T-helper 1 cell treated with Interleukin-12 subunit alpha and Interleukin-12 subunit beta and Interleukin-4 antibody, amounts not matched to agents 30 ng/mL and 1 ng/mL, for 36 hours (primary cell): ENCODE measurements around the gene LYPD8. TPM values are rescaled to one million over a fixed set of nuclear protein-coding genes. Genes with fewer than 3 reads are reported as not detected.

ENCODE experiments used
- intact Hi-C: fragments of 100-400 bp; cut with micrococcal nuclease; formaldehyde crosslinking; loops from one replicate; pipeline ENCODE4 v1.15.1; 2024
- total RNA-seq: library from RNA; stranded (reverse); gene quantifications from 2 replicates; pipeline ENCODE4 v1.2.3, GENCODE V29; 2022

Gene LYPD8
- total RNA-seq, 1 donor from 2014 or later, result not detected

DNA sequence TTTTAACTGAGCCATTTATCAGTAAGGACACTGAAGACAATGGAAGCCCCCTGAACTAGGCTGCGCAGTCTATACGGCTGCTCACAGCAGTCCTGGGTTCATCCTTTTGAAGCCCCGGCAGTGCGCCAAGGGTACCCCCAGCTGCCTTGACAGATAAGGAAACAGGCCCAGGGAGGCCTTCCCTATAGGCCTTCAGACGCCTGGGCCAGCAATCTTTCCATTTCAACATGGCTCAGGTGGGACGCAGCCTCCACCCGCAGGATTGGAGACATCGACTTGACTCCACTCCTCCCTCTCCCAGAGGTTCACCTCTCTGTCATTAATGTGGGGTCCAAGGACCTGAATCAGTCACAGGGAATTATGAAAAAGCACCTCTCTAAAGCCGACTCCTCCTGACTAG lies 2.8 kb upstream of the LYPD8 start:
- intact Hi-C loops, result no loop called here

DNA sequence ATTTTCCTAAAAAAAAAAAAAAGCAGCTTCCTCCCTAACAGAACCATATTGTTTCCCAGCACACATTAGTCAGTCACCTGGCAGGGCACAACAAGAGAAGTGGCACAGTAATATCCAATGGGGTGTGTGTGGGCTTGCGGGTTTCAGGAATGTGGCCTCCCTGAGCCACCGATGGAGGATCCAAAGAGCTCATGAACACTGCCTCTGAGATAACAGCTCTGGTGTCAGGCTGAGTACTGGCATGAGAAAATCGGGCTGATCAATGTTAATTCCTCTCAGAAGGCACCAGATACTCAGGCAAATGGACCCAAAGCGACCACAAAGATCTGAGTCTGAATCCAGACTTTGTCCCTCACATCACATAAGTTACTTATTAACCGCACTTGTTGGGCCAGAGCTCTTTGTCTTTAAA lies 2.2 kb upstream of the LYPD8 start:
- intact Hi-C loops, result no loop called here

DNA sequence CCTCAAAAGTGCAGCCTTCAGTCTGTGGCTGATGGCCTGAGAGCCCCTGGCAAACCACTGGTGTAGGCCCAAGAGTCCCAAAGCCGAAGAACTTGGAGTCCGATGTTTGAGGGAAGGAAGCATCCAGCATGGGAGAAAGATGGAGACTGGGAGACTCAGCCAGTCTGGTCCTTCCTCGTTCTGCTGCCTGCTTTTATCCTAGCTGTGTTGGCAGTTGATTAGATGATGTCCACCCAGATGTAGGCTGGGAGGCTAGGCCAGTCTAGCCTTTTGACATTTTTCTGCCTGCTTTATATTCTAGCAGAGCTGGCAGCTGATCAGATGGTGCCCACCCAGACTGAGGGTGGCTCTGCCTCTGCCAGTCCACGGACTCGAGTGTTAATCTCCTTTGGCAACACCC lies 1.1 kb upstream of the LYPD8 start:
- intact Hi-C loops, result no loop called here

DNA sequence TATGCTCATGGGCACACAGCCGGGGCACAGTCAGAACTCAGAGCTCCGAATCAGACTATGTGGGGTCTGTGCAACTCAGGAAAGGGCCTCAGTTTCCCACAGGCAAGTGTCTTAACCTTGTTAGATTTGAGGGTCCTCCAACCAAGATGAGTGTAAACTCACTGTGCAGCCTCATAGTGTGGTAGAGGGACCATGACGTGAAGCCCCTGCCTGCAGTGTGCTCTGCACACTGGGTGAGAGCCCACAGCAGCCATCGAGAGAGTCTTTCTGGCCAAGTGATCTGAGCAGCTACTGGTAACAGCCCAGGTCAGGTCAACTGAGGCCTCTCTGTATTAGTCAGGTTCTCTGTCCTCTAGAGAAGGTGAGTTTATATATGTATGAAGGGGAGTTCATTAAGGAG lies 592 bp upstream of the LYPD8 start:
- intact Hi-C loops, result no loop called here

DNA sequence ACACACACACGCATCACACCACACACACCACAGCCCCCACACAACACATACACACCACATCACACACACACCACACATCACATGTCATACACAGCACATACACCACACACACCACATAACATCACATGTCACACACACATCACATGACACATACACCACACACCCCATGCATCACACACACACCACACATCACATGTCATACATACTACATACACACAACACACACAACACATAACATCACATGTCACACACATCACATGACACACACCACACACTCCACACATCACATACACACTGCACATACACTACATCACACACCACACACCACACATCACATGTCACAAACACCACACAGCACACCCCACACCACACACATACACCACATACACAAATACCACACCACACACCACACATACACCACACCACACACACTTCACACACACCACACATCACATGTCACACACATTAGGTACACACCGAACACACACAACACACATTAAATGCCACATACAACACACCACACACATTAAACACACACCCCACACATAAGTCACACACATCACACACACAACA lies 1.8 kb downstream of the LYPD8 start:
- intact Hi-C loops, result no loop called here

DNA sequence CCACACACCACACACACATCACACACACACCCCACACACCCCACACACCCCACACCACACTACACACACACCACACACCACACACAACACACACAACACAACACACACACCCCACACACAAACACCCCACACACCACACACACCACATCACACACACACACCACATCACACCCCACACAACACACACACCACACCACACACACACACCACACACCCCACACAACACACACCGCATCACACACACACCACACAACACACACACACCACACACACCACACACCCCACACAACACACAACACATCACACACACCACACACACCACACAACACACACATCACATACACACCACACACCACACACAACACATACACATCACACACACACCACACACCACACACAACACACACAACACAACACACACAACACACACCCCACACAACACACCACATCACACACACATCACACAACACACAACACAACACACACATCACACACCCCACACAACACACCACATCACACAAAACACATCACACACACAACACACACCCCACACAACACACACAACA lies 2.4 kb downstream of the LYPD8 start:
- intact Hi-C loops, result no loop called here

DNA sequence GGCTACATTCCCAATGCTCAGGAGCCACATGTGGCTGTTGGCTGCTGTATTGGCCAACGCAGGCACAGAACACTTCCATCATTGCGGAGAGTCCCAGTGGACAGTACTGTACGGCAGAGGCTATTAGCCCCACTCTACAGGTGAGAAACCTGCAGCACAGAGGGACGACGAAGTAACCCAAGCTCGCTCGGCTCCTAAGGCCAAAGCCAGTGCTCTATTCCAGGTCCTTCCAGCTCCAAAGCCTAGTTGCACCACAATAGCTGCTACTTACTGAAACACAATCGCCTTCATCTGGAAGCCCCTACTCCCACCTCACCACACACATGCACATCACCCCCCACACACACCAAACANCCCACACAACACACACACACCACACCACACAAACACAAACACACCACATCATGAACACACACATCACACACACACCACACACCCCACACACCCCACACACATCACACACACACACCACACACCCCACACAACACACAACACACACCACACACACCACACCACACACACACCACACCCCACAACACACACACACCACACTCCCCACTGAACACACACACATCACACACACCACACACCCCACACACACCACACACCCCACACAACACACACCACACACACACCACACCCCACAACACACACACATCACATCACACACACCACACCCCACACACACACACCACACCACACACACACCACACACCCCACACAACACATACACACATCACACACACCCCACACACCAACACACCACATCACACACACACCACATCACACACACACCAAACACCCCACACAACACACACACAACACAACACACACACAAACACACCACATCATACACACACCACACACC lies 3.2 kb downstream of the LYPD8 start:
- intact Hi-C loops, result no loop called here

DNA sequence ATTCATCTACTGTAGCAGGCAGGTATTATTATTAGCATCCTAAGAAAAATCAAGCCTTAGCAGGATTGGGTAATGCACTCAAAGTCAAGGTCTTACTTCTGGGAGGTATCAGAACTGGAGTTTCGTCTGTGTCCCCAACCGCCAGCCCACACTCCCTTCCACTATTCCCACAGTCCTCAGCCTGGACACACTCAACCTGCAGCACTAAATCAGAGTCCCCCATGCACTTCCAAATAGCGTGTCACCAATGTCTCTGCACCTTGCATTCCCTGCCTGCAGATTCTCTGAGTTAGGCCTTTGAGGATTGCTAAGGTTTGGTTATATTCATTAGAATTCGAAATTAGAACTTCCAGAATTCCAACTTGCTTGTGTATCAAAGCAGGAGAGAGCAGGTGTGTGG lies 3.9 kb downstream of the LYPD8 start:
- intact Hi-C loops, result no loop called here

DNA sequence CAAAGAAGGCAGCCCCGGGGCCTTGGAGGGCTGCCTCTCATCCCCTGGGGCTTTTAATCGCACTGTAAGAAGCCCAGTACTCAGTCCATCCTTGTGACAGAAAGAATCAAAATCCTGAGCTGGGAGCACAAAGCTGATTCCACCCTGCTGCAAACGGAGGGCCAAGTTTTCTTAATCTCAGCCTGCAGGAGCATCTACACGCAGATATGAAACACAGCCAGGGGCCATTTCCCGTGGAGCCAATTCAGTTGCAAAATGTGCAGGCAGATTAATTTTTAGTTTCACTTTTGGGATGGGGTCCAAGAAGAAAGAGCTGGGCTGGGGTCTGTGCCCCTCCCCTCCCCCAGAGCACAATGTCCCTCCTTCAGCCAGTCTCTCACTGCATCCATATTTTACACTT lies 4.4 kb downstream of the LYPD8 start:
- intact Hi-C loops, result no loop called here

DNA sequence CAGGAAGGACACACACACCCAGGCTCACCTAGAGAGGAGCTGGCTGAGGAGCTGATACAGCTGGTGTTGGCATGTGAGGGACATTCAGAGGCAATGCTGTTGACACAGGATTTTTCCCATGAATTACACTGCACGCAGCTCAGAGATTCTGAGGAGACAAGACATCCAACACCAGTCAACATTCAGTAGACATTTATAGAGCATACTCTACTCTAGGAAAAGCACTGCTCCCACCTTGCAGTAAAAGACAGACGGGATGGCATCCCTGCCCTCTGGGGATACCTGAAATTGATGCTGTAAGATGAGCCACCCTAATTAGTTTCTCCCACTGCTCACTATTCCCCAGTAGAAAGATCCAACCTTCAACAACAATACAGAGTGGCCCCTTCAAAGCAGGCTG lies 5.1 kb downstream of the LYPD8 start:
- intact Hi-C loops, result no loop called here

DNA sequence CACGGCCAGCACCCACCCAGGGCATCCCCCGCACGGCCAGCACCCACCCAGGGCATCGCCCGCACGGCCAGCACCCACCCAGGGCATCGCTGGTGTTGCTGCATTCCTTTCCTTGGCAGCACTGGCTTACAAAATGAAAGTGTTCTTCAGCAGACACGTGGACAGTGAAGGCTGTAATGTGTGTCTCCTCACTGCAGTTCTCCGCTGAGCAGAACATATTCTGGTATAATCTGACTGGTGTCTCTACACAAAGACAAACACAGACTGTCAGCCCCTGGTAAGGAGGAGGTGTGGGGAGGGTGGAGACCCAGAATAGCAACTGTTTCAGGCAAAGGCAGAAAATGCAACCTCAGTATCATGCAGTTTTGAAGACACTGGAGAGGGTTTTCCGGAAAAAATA lies 7.3 kb downstream of the LYPD8 start:
- intact Hi-C loops, result no loop called here

DNA sequence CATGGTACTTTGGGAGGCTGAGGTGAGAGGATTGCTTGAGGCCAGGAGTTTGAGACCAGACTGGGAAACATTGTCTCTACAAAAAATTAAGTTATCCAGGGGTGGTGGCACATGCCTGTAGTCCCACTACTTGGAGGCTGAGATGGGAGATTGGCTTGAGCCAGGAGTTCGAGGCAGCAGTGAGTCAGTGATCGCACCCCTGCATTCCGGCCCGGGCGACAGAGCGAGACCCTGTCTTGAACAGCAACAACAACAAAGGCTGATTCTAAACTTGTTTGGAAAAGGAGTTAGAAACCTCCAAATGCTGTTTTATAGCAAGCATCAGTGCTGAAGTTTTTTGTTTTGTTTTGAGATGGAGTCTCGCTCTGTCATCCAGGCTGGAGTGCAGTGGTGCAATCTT lies 14.7 kb downstream of the LYPD8 start:
- intact Hi-C loops, result no loop called here

DNA sequence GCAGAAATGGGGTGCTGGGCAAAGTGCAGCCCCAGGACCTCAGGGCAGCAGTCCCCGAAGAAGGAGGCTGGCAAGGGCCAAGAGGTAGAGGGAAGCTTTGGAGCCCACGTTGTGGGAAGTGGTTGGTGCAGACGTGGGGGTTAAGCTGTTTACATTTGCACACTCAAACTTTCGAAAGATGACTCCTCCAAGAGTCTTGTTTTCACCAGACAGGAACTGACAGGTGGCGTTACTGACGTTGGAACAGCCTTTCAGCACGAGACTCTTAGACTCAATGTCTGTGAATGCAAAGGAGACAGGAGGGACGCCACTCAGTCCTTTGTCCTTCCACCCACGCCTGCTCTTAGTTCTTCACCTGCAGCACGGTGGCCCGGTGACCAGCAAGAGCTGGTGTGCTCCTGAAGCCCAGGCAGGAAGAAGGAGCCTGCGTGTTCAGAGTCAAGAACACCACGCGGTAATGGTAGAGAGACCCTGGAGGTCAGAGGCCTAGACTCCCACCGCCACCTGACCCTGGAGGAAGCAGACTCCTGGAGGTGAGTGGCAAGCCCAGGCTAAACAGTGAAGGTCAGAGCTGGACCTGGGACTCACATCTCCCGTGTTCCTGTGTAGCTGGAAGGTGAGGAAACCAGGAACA lies 15.9 kb downstream of the LYPD8 start:
- intact Hi-C loops, result no loop called here

DNA sequence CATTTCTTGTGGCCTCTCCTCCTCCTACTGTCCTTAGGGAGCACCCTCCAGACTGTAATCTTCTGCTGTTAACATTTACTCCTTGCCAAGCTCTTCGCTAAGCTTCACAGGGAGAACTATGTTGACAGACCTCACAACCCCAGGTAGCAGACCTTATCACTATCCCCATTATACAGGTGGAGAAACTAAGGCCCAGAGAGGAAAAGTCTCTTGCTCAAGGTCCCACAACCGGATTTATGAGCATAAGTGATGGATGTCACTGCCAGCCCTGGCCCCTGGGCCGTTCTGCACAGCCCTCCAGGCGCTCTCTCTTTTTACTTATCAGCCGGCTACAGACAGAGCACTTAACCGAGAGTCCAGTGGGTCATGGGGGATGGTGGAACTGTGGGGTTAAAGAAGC lies 18.1 kb downstream of the LYPD8 start:
- intact Hi-C loops, result no loop called here

DNA sequence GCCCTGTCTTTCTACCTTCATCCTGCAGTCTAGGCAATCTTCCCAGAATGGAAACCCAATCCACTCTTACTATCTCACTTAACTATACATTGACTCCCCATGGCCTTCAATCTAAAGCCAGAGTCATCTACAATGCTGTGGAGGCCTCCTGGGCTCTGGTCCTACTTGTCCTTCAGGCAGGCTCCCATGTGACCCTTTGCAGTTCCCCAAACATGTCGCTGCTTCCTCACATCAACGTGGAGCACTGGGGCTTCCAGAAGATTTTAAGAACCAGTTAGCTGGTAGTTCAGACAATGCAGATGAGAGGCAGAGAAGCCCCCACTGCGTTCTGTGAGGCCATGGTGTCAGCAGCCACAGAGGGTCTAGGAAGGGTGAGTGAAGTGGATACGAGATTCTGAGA lies 18.6 kb downstream of the LYPD8 start:
- intact Hi-C loops, result no loop called here

DNA sequence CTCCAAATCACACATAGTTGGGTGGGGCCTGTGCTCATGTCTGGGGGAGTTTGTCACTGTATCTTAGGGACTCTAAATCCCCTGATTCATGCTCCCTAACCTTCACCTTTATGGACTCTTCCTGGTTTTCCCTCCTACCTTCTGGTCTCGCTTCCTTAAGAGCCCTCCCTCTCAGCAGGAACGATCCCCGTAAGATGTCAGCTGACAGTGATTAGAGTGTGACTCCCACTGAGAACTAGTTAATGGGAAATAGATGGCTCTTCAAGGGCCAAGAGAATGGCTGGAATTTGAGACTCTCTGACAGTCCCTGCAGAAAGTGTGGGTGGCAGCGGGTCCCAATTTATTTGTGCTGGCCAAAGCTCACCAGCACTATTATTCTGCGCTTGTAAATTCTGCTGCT lies 22.0 kb downstream of the LYPD8 start:
- intact Hi-C loops, result no loop called here

DNA sequence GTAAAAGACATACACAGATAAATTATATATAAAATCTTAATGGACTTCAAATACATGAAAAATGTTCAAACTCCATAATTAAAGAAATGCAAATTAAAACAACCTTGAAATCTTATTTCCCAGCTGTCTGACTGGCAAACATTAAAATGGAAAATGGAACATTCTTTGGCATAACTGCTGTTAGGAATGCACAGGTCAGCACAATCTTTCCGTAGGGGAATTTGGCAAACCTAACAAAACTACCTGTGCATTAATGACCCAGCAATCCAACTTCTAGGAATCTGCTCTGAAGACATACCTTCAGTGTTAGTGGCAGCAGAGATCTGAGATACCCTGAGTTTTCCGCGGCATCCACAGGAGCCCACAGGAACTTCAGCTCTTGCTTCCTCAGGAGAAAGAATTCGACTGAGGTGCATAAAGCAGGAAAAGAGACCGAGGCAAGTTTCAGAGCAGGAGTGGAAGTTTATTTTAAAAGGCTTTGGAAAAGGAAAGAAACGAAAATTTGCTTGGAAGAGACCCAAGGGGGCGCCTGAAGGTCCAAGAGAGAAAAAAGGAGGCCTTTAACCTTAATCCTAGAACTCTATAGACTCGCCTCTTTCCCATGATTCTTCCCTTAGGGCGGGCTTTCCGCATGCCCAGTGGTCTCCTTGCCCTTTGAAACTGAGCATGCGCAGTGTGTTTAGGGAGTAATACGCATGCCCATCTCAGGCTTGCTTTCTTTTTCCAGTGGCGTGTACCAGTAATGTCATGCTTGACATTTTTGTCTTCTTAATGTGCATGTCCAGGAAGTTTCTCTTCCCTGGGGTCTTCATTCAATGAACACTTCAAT lies 24.8 kb downstream of the LYPD8 start:
- intact Hi-C loops, result no loop called here

DNA sequence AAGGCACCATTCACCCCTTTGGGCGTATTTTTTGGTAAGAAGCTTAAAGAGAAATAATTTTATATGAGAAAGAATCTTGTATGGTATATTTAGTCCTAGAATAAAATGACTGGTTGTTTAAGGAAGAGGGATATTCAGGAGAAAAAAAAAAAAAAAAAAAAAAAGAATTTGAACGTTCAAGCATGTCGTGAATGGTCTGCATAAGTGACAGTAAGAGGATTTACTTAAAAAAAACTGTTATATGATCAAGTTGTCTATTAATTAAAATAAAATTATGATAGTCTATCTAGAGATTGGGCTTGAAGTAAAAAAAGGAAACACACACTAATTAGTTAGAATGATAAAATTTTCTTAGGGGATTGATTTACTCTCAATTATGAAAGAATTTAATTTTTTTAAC lies 41.3 kb downstream of the LYPD8 start:
- intact Hi-C loops, result no loop called here

DNA sequence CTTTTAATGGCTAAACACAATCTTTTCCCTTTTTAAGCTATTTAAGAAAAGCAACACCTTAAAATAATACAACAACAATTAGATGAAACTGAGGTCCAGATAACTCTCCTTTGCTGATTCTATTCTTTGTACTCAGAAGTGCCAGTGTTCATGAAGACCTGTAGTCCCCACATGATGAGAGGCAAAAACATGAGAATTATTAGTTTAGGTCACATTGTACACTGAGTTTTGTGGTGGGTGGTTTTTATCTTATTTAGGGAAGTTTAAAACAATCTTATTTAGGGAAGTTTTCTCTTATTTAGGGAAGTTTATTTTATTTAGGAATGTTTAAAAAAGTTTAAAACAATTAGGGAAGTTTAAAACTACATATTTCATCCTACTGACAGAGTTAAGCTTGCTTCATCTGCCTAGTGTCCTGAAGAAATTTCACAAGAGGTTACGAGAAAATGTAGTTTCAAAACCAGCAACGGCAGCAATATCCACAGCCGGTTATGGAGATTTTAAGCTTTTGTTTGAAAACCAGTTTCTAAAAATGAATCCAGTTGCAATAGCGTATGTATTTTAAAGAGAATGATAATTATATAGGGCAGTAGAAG lies 45.2 kb downstream of the LYPD8 start:
- intact Hi-C loops, result no loop called here

DNA sequence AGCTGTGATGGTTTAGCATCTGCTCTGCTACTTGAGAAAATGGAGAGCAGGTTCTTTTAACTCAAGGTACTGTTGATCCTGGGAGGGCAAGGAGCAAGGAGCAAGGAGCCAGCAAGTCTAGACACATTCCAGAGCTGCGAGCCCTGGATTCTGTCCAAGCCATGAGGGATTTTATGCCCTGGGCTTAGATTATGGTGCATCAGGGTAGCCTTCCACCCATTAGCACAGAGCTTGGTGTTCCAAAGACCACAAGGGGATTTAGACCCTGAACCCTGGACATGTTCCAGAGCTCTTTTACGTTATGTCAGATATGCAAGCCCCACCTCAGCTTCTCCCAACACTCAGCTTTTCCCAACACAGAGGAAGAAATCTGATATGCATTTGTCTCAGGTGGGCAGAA lies 51.0 kb downstream of the LYPD8 start:
- intact Hi-C loops, result no loop called here

DNA sequence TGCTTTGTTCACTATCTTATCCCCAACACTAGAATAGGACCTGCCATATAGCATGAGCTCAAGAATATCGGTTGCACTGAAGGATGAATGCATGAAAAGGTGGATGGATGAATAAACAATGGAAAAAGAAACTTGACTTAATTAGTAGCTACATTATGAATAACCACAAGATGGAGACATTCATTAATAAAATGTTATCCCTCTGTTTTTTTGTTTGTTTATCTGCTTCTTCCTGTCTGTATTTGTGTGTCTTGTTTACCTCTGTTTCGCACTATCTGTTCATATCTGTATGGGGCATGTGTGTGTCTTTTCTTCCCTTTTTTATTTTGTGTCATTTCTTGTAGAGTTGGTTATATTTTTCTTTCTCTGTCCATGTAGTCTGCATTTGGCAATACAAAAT lies 51.9 kb downstream of the LYPD8 start:
- intact Hi-C loops, result no loop called here
